ENCODE results near the gene HPS4.

DNA sequence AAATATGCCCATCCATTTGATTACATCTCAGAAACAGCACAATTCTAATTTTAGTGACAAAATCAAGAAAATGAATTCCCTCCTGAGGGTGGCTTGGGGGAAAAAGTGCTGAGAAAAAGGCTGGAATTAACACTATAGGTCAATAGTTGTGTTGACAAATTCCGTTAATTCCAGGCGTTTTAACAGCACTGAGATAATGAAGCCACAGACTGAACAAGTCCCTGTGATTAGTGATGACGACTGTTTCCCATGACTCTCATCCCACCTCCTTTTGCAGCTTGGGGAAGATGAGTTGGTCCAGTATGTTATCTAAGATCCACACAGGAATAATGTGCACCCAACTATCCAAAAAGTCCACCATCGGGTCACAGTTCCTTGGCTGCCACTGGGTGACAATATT is 12.9 kb upstream of the HPS4 start:
- TF ChIP-seq, protein P1, sequence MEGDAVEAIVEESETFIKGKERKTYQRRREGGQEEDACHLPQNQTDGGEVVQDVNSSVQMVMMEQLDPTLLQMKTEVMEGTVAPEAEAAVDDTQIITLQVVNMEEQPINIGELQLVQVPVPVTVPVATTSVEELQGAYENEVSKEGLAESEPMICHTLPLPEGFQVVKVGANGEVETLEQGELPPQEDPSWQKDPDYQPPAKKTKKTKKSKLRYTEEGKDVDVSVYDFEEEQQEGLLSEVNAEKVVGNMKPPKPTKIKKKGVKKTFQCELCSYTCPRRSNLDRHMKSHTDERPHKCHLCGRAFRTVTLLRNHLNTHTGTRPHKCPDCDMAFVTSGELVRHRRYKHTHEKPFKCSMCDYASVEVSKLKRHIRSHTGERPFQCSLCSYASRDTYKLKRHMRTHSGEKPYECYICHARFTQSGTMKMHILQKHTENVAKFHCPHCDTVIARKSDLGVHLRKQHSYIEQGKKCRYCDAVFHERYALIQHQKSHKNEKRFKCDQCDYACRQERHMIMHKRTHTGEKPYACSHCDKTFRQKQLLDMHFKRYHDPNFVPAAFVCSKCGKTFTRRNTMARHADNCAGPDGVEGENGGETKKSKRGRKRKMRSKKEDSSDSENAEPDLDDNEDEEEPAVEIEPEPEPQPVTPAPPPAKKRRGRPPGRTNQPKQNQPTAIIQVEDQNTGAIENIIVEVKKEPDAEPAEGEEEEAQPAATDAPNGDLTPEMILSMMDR (IDR thresholded peaks at IDR 0.05), result no peak
- TF ChIP-seq POLR2A (IDR thresholded peaks at IDR 0.05) (no peak), POLR2AphosphoS5 (IDR thresholded peaks at IDR 0.05) (no peak)
